ENCODE results near the gene IP6K2.
"Not testable (repeated sequence)": the region's sequence is repeated elsewhere in the genome, so short reads cannot be mapped to it uniquely, and the experiment has no call there.

The IP6K2 gene, protein sequence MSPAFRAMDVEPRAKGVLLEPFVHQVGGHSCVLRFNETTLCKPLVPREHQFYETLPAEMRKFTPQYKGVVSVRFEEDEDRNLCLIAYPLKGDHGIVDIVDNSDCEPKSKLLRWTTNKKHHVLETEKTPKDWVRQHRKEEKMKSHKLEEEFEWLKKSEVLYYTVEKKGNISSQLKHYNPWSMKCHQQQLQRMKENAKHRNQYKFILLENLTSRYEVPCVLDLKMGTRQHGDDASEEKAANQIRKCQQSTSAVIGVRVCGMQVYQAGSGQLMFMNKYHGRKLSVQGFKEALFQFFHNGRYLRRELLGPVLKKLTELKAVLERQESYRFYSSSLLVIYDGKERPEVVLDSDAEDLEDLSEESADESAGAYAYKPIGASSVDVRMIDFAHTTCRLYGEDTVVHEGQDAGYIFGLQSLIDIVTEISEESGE

DNA sequence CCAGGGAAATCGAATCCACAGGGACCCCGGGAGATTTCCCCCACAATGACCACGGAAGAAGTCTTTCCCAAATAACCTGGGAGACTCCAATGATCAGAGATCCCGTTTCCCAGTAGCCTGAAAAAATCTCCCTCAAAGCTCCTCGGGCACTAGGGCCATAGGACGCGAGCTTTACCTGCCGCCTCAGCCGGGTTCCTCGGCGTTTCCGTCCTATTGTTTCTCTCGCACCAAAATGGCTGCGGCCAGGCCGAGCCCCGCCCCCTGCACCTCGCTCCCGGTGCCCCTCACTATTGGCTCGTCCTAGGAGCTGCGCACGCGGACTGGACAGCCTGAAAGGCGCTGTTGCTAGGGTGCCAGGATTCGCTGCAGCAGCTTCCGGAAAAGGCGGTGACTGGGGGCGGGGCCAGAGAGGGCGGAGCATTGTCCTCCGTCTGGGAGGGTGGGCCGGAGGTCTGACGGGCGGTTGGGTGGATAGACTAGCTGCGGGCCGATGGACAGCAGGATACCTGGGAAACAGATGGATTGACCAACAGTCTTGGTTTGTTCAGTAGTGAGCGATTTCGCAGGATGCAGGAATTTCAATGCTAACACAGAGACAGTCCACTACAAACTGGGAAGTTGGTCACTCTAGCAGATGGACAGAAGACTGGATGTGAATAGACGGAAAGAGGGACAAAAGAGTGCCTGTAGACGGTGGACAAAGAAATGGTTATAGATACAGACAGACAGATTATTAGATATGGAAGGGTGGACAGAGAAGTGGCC, at the start of gene IP6K2:
IP6K2 (minus strand) TSS at position 240 of the 765 bp plus-strand sequence. CDS start 21,930 bp downstream, outside the sequence.
- peak; percentile 87 for DNase-seq

DNA sequence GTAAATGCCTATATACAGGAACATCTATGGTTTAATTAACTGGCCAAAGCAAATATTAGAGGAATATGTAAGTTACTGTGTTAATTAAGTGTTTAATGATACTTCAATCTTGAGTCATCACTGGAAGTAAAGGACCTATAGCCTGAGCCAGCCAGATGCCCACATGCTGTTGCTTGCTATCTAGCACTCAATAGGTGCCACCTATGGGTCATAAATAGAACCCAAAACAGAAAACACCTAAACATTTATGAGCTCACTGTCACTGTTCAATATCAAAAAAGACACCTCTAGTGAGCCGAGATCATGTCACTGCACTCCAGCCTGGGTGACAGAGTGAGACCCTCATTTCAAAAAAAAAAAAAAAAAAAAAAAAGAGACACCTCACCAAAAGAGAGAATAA, 48.4 kb upstream of the IP6K2 start:
- DNase-seq, result no peak

DNA sequence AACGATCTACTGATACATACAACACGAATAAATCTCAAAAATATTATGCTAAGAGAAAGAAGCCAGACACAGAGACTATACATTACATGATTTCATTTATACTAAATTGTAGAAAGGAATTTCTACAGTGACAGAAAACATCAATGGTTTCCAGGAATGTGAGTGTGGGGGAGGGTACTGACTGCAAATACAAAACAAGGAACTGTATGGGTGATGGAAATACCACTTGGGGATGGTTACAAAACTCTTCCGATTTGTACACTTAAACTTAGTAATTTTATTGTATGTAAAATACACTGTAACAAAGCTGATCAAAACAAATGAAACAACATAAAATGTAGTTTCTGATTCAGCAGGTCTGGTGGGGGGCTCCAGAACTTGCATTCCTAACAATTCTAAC, 45.8 kb upstream of the IP6K2 start:
- no peak for DNase-seq

DNA sequence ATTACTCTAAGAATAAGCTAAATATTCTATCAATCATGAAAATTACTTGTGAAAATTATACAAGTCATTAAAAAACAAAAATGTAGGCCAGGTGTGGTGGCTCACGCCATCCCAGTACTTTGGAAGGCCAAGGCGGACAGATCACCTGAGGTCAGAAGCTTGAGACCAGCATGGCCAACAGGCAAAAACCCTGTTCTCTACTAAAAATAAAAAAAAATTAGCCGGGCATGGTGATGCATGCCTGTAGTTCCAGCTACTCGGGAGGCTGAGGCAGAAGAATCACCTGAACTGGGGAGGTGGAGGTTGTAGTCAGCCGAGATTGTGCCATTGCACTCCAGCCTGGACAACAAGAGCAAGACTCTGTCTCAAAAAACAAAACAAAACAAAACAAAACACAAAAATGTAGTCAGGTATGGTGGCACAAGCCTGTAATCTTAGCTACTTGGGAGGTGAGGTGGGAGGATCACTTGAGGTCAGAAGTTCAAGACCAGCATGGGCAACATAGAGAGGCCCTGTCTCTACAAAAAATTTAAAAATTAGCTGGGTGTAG, 43.0 kb upstream of the IP6K2 start:
- DNase-seq, result not testable (repeated sequence)

DNA sequence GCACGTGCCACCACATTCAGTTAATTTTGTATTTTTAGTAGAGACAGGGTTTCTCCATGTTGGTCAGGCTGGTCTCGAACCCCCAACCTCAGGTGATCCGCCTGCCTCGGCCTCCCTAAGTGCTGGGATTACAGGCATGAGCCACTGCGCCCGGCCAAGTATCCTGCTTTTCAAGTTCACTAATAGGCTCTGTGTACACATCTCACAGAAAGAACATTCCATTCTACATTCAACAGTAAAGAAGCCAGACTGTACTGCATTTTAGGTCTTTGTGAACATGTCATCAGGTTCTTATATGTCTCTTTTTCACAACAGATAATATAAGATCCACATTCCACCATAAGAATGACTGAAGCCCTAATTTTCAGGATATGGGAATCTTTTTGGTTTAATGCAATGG, 42.5 kb upstream of the IP6K2 start:
- not testable (repeated sequence) for DNase-seq

DNA sequence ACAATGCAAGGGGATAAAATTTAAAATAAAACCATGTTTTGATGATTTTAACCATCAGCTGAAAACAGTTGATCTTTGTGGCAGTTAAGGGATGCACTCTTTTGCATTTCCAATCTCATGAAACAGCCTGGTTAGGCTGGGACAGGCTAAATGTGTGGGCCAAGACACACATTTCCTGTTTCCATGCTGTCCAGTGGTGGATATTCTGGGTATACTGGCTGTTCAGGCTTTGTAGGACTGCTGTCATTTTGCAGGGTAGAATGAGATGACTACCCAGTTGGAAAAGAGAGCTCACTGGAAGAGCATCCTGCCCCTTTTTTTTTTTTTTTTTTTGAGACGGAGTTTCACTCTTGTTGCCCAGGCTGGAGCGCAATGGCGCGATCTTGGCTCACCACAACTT, 42.0 kb upstream of the IP6K2 start:
- DNase-seq, result no peak

DNA sequence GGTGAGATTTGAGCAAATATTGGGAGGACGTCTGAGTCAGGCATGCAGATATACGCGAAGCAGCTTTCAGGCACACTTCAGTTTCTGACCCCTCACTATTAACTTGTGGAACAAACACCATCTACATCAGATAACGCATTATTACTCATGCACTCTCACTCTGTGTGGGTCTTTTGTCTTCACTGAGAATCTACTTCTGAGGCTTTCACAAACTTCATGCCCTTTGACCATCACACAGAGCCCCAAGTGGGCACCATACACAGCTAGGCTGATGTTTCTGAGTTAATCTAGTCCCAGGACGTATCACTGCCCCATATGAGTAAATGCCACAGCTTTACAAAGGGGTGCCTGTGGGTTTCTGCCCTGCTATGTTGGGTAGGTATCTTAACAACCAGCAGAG, 39.6 kb upstream of the IP6K2 start:
- DNase-seq, result no peak

DNA sequence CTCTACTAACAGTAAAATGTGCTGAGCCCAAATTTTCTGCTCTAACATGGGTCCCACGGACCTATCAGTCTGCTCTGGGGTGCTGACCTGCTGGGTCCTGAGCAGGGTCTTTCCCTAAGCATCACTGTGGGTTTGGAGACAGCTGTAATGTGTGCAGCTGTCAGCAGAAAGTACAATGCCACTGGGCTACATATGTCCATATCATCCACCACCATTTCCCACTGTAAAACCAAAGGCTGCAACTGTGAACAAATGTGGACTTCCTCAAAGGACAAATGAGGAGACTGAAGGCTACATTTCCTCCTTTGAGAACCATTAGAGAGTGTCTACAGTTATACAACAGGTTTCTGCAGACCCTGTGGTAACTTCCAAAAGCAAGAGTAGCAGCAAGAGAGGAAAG, 33.8 kb upstream of the IP6K2 start:
- DNase-seq, result no peak

DNA sequence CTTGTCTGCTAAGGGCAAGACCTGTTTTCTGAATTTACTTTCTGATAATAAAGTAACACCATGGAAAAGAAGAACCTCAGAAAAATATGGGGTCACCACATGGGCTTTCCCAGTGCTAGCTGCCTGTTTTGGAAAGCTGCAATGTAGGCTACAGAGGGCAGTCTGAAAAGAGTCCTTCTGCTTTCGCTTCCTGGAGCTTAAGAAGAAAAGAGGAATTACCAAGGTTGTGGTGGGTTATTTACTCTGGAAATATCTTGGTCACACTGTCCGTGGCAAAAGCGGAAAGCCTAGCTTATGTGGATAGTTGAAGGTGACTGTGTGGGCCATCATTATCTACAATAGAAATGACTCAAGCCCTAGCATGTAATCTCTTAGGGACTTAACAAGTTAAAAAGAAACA, 31.7 kb upstream of the IP6K2 start:
- DNase-seq, result no peak

DNA sequence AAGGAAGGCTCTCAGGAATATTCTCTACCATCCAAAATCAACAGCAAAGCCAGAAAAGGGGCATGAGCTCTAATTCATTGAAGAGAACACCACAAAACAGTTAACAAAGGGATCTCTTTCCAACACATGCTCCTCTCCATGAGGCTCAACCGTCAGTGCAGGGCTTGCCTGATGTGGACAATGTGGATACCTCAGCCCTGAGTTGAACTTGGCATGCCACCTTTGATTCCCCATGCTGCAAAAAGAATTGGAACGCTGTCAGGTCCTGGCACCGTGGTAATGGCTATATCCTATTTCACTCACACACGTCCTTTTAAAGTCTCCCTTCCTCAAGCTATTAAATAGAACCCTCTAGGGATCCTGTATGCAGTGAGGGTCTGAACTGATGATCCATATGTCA, 30.7 kb upstream of the IP6K2 start:
- peak; percentile 36 for DNase-seq

DNA sequence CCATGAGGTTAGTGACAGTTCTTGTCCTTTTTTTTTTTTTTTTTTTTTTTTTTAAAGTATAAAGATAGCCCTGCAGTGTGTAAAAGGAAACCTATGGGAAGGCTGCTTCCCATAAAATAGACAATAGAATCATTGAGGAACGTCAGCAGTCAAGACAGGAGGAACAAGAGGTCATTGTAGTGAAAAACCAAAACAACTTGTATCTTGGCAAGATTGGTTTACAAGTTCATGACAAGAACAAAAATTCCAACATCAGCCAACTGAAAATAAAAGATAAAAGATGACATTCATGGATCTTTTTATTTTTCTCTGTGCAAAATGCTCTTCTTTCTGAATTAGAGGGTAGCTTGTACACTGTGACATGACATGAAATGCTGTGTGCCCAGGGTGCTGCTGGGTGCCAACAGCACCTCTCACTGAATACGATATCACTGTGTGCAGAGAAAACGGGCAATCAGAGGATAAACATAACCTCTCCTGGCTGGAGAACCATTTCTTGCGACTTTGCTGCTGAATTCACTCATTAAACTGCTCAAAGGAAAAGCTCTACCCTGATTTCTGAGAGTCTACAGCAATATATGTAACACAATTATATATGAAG, 30.1 kb upstream of the IP6K2 start:
- no peak for DNase-seq

DNA sequence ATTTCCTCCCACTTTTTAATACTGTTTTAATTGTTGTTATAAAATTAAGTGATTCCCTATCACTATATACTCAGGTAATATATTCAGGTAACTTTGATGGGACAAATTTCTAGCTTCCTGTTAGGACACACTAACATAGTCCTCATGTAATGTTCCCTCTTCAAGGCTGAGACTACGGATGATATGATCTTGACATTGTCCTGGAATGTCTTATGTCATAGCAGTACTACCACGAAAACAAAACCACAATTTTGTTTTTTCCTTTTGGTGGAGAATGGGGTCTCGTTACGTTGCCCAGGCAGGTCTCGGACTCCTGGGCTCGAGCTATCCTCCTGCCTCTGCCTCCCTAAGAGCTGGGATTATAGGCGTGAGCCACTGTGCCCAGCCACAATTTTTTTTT, 26.8 kb upstream of the IP6K2 start:
- no peak for DNase-seq

DNA sequence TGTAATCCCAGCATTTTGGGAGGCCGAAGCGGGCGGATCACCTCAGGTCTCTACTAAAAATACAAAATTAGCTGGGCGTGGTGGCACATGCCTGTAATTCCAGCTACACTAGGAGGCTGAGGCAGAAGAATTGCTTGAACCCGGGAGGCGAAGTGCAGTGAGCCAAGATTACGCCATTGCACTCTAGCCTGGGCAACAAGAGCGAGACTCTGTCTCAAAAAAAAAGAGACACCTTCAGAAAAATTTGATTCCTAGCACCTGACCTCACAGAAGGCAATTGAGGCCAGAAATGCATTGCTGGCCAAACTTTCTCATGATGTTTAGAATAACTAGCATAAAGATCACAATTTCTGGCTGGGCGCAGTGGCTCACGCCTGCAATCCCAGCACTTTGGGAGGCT, 24.2 kb upstream of the IP6K2 start:
- DNase-seq, result not testable (repeated sequence)

DNA sequence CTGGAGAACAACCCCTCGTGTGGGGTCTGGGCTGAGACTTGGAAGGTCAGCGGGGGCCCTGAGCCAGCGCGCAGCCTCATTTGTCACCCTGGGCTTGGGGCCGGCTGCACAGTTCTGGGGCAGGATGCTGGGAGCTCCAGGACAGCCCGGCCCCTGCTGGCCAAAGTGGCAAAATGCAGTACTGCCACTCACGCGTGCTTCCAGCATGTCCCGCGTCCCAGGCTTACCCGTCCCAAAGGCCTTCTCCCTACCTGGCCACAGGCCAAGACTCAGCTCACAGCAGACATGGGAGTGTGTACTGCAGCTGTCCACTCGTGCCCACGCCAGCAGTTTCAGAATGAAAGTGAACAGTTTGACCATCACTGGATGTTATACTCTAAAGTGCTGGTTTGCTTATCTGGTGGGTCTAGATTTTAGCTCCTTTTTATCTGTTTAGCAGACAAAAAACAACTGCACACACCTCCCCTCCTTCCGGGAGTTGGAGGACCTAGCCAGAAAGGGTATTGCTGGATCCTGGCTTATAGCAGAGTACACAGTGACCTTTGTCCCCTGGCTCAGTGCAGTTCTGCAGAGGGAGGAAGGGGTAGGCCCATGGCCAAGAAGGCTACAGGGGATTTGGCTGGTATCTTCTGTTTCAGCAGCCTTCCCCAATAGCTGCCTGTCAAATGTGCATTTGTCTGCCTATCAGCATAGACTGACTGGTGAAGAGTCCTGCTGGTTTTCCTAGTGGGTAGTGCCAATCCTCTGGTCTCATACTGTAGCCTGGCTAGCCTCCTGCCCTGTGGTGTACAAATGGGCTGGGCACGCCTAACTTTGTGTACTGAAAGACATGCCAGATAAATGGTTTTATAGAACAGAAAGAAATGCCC, 23.2 kb upstream of the IP6K2 start:
- DNase-seq, result no peak

DNA sequence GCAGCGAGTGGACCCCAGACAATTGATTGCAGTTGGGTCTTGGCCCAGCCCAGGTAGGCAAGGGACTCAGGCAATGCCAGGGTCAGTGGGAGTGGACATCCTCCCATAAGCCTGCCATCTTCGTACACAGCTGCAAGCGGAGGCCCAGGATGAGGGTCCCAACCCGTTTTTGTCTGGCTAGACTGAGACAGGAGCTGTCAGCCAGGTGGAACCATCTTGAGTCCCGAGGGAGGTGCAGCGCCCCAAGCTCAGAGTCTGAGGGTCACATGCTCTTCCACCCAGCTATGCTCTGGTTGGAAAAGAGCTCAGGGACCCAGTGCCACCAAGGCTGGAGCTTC, 22.6 kb upstream of the IP6K2 start:
- DNase-seq, result no peak

DNA sequence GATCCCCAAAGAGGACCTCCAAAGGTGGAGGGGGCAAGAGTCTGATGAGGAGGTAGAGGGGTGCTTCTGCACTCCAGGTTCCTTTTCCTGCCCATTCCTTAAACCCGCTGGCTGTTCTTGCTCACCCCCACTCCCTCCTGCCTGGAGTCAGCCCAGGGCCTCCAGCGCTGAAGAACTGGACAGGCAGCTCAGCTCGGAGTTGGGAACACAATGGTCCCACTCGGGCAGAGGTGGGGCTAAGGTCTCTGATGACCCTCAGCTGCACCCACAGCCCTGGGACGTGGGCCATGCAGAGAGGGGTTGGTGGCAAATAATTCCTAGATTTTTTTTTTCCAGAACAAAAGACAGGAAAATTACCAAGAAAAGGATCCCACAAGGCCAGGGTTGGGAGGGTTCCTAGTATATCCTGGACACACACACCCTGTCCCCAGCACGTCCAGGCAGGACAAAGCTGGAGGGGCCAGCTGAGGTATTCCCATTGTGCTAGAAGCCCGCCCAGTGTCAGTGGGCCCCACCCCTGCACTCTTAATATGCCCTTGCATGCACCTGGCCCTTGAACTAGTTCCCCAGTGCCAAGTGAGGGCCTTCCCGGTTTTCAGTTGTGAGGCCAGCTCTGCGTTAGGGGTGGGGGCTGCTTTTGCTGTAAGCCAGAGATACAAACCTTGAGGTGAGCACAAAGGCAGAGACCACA, 22.1 kb upstream of the IP6K2 start:
- DNase-seq, result no peak

DNA sequence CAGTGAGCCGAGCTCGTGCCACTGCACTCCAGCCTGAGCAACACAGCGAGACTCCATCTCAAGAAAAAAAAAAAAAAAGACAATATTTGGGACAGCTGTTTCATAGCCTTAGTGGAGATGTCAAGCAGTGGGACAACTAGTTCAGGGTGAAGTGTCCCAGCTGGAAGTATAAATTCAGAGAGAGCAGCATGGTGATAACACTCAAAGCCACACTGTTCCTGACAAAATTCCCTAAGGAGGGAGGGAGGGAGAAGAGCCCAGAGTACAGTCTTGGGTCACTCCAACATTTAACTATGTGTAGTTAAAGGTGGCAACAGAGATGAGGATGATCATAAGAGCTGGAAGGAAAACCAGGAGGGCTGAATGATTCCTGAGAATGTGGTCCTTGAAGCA, 21.1 kb upstream of the IP6K2 start:
- no peak for DNase-seq

DNA sequence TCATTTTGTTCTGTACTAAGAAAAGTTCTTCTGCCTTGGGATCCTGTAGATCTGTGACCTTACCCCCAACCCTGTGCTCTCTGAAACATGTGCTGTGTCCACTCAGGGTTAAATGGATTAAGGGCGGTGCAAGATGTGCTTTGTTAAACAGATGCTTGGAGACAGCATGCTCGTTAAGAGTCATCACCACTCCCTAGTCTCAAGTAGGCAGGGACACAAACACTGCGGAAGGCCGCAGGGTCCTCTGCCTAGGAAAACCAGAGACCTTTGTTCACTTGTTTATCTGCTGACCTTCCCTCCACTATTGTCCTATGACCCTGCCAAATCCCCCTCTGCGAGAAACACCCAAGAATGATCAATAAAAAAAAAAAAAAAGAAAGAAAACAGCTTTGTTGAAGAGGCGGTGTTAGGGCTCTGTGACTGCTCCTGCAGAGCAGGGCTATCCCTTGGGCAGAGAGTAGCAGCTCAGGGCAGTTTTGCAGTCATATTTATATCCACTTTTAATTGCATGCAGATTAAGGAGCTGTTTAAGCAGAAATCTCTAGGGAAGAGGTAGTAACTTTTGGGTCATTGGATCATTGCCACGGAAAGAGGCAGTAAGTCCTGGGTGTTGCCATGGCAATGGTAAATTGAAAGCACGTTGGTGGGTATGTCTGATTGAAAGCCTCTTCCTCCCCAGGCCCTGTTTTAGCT, 18.2 kb upstream of the IP6K2 start:
- DNase-seq, result not testable (repeated sequence)

DNA sequence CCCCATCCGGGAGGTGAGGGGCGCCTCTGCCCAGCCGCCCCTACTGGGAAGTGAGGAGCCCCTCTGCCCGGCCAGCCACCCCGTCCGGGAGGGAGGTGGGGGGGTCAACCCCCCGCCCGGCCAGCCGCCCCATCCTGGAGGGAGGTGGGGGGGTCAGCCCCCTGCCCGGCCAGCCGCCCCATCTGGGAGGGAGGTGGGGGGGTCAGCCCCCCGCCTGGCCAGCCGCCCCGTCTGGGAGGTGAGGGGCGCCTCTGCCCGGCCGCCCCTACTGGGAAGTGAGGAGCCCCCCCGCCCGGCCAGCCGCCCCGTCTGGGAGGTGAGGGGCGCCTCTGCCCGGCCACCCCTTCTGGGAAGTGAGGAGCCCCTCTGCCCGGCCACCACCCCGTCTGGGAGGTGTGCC, 17.5 kb upstream of the IP6K2 start:
- DNase-seq, result not testable (repeated sequence)

DNA sequence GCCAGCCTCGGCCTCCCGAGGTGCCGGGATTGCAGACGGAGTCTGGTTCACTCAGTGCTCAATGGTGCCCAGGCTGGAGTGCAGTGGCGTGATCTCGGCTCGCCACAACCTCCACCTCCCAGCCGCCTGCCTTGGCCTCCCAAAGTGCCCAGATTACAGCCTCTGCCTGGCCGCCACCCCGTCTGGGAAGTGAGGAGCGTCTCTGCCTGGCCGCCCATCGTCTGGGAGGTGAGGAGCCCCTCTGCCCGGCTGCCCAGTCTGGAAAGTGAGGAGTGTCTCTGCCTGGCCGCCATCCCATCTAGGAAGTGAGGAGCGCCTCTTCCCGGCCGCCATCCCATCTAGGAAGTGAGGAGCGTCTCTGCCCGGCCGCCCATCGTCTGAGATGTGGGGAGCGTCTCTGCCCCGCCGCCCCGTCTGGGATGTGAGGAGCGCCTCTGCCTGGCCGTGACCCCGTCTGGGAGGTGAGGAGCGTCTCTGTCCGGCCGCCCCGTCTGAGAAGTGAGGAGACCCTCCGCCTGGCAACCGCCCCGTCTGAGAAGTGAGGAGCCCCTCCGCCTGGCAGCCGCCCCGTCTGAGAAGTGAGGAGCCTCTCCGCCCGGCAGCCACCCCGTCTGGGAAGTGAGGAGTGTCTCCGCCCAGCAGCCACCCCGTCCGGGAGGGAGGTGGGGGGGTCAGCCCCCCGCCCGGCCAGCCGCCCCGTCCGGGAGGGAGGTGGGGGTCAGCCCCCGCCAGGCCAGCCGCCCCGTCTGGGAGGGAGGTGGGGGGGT, 16.9 kb upstream of the IP6K2 start:
- not testable (repeated sequence) for DNase-seq

DNA sequence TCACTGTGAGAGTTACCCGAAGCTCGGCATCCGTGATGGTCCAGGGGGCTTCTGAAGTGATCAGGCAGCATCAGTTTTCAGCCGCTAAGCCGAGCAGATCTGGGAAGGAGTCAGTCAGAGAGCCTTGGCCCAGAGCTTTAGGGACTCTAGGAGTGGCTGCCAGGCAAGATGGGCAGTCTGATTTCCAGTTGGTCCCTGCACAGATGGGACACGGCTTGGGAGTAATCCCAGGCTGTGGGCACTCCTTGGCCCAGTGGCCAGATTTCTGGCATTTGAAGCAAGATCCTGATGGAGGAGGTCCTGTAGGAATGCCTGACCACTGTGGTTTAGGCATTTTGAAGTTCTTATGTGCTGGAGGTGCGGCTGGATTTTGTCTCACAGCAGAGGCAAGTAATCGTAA, 10.5 kb upstream of the IP6K2 start:
- DNase-seq, result no peak

Measured in NCI-H2029 treated with DMSO at 0.1 percent for 48 hours (cell line).